Measurements from ENCODE around the gene TMEM108. TPM values are rescaled to one million over a fixed set of nuclear protein-coding genes. Genes with fewer than 3 reads are reported as not detected.

The TMEM108 gene
- total and polyA plus RNA-seq, 2 experiments from 2014 or later: 7.4 to 15.3 TPM

DNA sequence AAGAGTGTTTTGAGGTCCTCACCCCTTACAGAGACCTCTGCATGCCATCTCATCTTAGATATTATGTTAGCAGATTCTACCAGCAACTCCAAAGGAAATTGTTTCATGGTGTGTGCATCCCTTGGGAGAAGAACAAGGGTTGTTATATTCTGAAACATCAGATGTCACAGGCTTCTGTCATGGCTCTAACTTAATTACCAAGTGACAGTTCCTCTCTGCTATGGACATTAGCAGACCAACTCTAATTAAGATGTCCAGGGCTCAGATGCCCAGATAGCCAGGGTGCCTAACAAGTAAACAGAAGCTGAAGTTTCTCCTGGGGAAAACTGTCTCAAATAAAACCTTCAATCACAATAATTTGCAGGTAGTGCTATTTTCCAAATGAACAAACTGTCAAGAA, 208.6 kb downstream of the TMEM108 start:
- Histone ChIP-seq H3F3A (replicated peaks; ENCODE audit: low read depth) (no peaks in the 10 kb centered on the region), H3K4me1 (ENCODE audit: insufficient read depth) (no peaks in the 10 kb centered on the region), H2AFZ (no peak overlapping the region), H3K36me3 (ENCODE audit: insufficient read depth) (no peaks in the 10 kb centered on the region), H3K27me3 (ENCODE audit: insufficient read depth) (no peaks in the 10 kb centered on the region), H3K79me2 (replicated peaks; ENCODE audit: insufficient read depth) (no peaks in the 10 kb centered on the region), H3K9me2 (ENCODE audit: insufficient read depth) (0 out of 2 replicates have a peak, but pooled peaks cover 2% of the 10 kb centered on the region), H3K4me2 (no peak overlapping the region), H3K4me3 (no peak overlapping the region), H4K20me1 (replicated peaks; ENCODE audit: insufficient read depth) (no peaks in the 10 kb centered on the region), H3K27ac (ENCODE audit: low read depth) (no peak overlapping the region)
- Mint-ChIP-seq H3K9me3 (no peaks in the 10 kb centered on the region), H3K4me3 (no peak overlapping the region), H3K27ac (no peak overlapping the region), H3K27me3 (ENCODE audit: insufficient read depth, low read depth, poor library complexity) (no peaks in the 10 kb centered on the region), H3K4me1 (no peaks in the 10 kb centered on the region), H3K36me3 (ENCODE audit: low read depth) (no peaks in the 10 kb centered on the region; the same call in 2 of the 3 replicates)
- DNase-seq (ENCODE audit: low spot score): no peak
- TF ChIP-seq ZNF331 (CRISPR knock-in tag; IDR thresholded peaks at IDR 0.05; ENCODE audit: low read depth) (no peak), ZNF114 (CRISPR knock-in tag; IDR thresholded peaks at IDR 0.05) (no peak)
- no peak for ATAC-seq

DNA sequence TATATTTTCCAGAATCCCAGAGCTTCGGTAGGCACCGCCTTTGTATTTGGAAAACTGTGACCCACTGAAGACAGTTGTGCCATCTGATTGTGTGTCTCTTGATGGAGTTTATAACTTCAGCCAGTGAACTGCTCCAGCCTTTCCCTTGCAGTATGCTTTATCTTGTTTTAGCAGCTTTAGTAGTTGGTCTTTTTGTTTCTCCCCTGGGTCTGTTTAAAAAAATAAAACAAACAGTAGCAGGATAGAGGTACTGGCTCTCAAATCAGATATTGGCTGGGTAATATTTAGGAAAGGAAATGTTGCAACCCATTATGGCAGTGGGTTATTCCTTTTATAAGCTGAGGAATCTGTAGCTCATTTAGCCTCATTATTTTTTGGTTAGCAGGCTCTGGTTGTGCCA, 210.2 kb downstream of the TMEM108 start:
- Mint-ChIP-seq H3K4me3 (no peak overlapping the region), H3K4me1 (no peaks in the 10 kb centered on the region; the same call in 2 of the 3 replicates), H3K36me3 (ENCODE audit: low read depth) (no peaks in the 10 kb centered on the region), H3K27me3 (ENCODE audit: insufficient read depth, low read depth, poor library complexity) (no peaks in the 10 kb centered on the region), H3K9me3 (no peaks in the 10 kb centered on the region), H3K27ac (no peak overlapping the region)
- H4K20me1 ChIP-seq (replicated peaks; ENCODE audit: insufficient read depth): no peaks in the 10 kb centered on the region
- no peaks in the 10 kb centered on the region for H3K27me3 ChIP-seq (ENCODE audit: insufficient read depth)
- ATAC-seq (no peak), DNase-seq (ENCODE audit: low spot score) (no peak)
- H3F3A ChIP-seq (replicated peaks; ENCODE audit: low read depth): no peaks in the 10 kb centered on the region
- no peaks in the 10 kb centered on the region for H3K4me1 ChIP-seq (ENCODE audit: insufficient read depth)
- no peaks in the 10 kb centered on the region for H3K79me2 ChIP-seq (replicated peaks; ENCODE audit: insufficient read depth)
- H2AFZ ChIP-seq: no peak overlapping the region
- no peak for TF ChIP-seq ETS1 (IDR thresholded peaks at IDR 0.05)
- no peaks in the 10 kb centered on the region for H3K36me3 ChIP-seq (ENCODE audit: insufficient read depth)
- H3K4me3 ChIP-seq: no peak overlapping the region
- no peak overlapping the region for H3K27ac ChIP-seq (ENCODE audit: low read depth)
- H3K9me2 ChIP-seq (ENCODE audit: insufficient read depth): 0 out of 2 replicates have a peak, but pooled peaks cover 2% of the 10 kb centered on the region
- no peak overlapping the region for H3K4me2 ChIP-seq

DNA sequence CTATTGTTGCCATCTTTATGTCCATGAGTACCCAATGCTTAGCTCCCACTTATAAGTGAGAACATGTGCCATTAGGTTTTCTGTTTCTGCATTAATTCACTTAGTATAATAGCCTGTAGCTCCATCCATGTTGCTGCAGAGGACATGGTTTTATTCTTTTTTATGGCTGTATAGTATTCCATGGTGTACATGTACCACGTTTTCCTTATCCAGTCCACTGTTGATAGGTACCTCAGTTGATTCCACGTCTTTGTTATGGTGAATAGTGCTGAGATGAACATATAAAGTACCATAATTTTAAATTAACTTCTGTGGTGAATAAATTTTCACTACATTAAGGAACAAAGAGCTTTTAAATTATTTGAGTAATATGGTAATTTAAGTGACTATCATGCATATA, 211.3 kb downstream of the TMEM108 start:
- H3K27me3 ChIP-seq (ENCODE audit: insufficient read depth): no peaks in the 10 kb centered on the region
- no peaks in the 10 kb centered on the region for H3F3A ChIP-seq (replicated peaks; ENCODE audit: low read depth)
- Mint-ChIP-seq H3K4me3 (no peak overlapping the region), H3K9me3 (no peaks in the 10 kb centered on the region), H3K36me3 (ENCODE audit: low read depth) (no peaks in the 10 kb centered on the region; the same call in 2 of the 3 replicates), H3K27ac (no peak overlapping the region), H3K27me3 (ENCODE audit: insufficient read depth, low read depth, poor library complexity) (no peaks in the 10 kb centered on the region), H3K4me1 (no peaks in the 10 kb centered on the region; the same call in 2 of the 3 replicates)
- H3K4me2 ChIP-seq: no peak overlapping the region
- no peaks in the 10 kb centered on the region for H3K4me1 ChIP-seq (ENCODE audit: insufficient read depth)
- no peak for ATAC-seq
- H3K79me2 ChIP-seq (replicated peaks; ENCODE audit: insufficient read depth): no peaks in the 10 kb centered on the region
- no peaks in the 10 kb centered on the region for H3K36me3 ChIP-seq (ENCODE audit: insufficient read depth)
- H2AFZ ChIP-seq: no peak overlapping the region
- DNase-seq (ENCODE audit: low spot score): no peak
- 0 out of 2 replicates have a peak, but pooled peaks cover 2% of the 10 kb centered on the region for H3K9me2 ChIP-seq (ENCODE audit: insufficient read depth)
- H3K27ac ChIP-seq (ENCODE audit: low read depth): no peak overlapping the region
- no peak overlapping the region for H3K4me3 ChIP-seq
- no peaks in the 10 kb centered on the region for H4K20me1 ChIP-seq (replicated peaks; ENCODE audit: insufficient read depth)
- TF ChIP-seq POLR2AphosphoS5 (IDR thresholded peaks at IDR 0.05; ENCODE audit: low read depth) (no peak), STAT1 (IDR thresholded peaks at IDR 0.05; ENCODE audit: unreplicated experiment) (no peak), ZNF331 (CRISPR knock-in tag; IDR thresholded peaks at IDR 0.05; ENCODE audit: low read depth) (no peak), NANOG (IDR thresholded peaks at IDR 0.05; ENCODE audit: borderline replicate concordance) (no peak), ZNF114 (CRISPR knock-in tag; IDR thresholded peaks at IDR 0.05) (no peak), JUNB (IDR thresholded peaks at IDR 0.05; ENCODE audit: unreplicated experiment) (no peak)
- TF ChIP-seq, protein P1, sequence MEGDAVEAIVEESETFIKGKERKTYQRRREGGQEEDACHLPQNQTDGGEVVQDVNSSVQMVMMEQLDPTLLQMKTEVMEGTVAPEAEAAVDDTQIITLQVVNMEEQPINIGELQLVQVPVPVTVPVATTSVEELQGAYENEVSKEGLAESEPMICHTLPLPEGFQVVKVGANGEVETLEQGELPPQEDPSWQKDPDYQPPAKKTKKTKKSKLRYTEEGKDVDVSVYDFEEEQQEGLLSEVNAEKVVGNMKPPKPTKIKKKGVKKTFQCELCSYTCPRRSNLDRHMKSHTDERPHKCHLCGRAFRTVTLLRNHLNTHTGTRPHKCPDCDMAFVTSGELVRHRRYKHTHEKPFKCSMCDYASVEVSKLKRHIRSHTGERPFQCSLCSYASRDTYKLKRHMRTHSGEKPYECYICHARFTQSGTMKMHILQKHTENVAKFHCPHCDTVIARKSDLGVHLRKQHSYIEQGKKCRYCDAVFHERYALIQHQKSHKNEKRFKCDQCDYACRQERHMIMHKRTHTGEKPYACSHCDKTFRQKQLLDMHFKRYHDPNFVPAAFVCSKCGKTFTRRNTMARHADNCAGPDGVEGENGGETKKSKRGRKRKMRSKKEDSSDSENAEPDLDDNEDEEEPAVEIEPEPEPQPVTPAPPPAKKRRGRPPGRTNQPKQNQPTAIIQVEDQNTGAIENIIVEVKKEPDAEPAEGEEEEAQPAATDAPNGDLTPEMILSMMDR (conservative IDR thresholded peaks at IDR 0.05; ENCODE audit: low read depth in 2 of 2): no peak
- TF ChIP-seq, protein P2, sequence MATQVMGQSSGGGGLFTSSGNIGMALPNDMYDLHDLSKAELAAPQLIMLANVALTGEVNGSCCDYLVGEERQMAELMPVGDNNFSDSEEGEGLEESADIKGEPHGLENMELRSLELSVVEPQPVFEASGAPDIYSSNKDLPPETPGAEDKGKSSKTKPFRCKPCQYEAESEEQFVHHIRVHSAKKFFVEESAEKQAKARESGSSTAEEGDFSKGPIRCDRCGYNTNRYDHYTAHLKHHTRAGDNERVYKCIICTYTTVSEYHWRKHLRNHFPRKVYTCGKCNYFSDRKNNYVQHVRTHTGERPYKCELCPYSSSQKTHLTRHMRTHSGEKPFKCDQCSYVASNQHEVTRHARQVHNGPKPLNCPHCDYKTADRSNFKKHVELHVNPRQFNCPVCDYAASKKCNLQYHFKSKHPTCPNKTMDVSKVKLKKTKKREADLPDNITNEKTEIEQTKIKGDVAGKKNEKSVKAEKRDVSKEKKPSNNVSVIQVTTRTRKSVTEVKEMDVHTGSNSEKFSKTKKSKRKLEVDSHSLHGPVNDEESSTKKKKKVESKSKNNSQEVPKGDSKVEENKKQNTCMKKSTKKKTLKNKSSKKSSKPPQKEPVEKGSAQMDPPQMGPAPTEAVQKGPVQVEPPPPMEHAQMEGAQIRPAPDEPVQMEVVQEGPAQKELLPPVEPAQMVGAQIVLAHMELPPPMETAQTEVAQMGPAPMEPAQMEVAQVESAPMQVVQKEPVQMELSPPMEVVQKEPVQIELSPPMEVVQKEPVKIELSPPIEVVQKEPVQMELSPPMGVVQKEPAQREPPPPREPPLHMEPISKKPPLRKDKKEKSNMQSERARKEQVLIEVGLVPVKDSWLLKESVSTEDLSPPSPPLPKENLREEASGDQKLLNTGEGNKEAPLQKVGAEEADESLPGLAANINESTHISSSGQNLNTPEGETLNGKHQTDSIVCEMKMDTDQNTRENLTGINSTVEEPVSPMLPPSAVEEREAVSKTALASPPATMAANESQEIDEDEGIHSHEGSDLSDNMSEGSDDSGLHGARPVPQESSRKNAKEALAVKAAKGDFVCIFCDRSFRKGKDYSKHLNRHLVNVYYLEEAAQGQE (IDR thresholded peaks at IDR 0.05; ENCODE audit: unreplicated experiment): no peak
